GM12878 (cell line): ENCODE measurements around the gene EPB41L2. TPM values are rescaled to one million over a fixed set of nuclear protein-coding genes. Genes with fewer than 3 reads are reported as not detected.

Experiments used
- ATAC-seq: fragments of 200-7000 bp; cut with Tn5 transposase; 3 replicates; pipeline ENCODE4 v1.9.1; 2020; ENCODE audit warnings: mild to moderate bottlenecking, moderate library complexity
- BruUV-seq: library from RNA; stranded (reverse); fragments of 400-500 nt; replicated peaks from 2 replicates; lab custom pipeline; 2021; lab: Mats Ljungman, UMichigan
- CTCF ChIA-PET: fragments of 300-600 bp; sonication (Branson Sonifier 250); formaldehyde crosslinking; extraction: SDS; loops from one replicate; lab custom pipeline; 2021; ENCODE audit warnings: inconsistent platforms; lab: Yijun Ruan, JAX
- POLR2A ChIA-PET: fragments of 350-600 bp; formaldehyde crosslinking; extraction: SDS; loops from one replicate; lab custom pipeline; 2021; ENCODE audit warnings: inconsistent platforms; lab: Charles Lee
- RAD21 ChIA-PET: fragments of 300-600 bp; sonication (Branson Sonifier 250); formaldehyde crosslinking; loops from one replicate; lab custom pipeline; 2023; ENCODE audit warnings: antibody characterized with exemption; ENCODE audit not compliant: unreplicated experiment; lab: Charles Lee
- SMC1A ChIA-PET: fragments of 300-600 bp; sonication (Branson Sonifier 250); formaldehyde crosslinking; loops from one replicate; lab custom pipeline; 2023; ENCODE audit not compliant: unreplicated experiment, uncharacterized antibody; lab: Charles Lee
- DNase-seq: peaks from one replicate; pipeline ENCODE4 v3.0.0-alpha.2; 2011; ENCODE audit warnings: low read depth, low spot score
- FAIRE-seq: peaks from 3 replicates; lab custom pipeline; 2011; peaks lifted over from hg19 to GRCh38; lab: Jason Lieb, UNC
- H2AFZ ChIP-seq: 2 replicates; pipeline ENCODE4 v1.6.0; 2011; ENCODE audit warnings: low read depth, low read length, control low read depth; ENCODE audit not compliant: control insufficient read depth
- H3K27ac ChIP-seq: 2 replicates; pipeline ENCODE4 v1.5.1; 2011; ENCODE audit warnings: control low read depth; ENCODE audit not compliant: control insufficient read depth, insufficient read depth
- H3K27me3 ChIP-seq, 2 experiments: replicated peaks in 1 of 2; 2 replicates each; pipeline versions ENCODE4 v1.6.0 to v1.6.1; 2011; ENCODE audit warnings: low read length in 1 of 2; ENCODE audit not compliant: control insufficient read depth in 2 of 2, insufficient read depth in 2 of 2
- H3K36me3 ChIP-seq, 2 experiments: 2 replicates each; pipeline ENCODE4 v1.5.1; 2011; ENCODE audit warnings: low read length in 1 of 2; ENCODE audit not compliant: control insufficient read depth in 2 of 2, insufficient read depth in 2 of 2
- H3K4me1 ChIP-seq: 2 replicates; pipeline ENCODE4 v1.6.1; 2011; ENCODE audit warnings: mild to moderate bottlenecking, low read length, moderate library complexity, mixed read lengths; ENCODE audit not compliant: control insufficient read depth, insufficient read depth
- H3K4me2 ChIP-seq: 2 replicates; pipeline ENCODE4 v1.6.0; 2011; ENCODE audit warnings: control low read depth; ENCODE audit not compliant: control insufficient read depth, insufficient read depth
- H3K4me3 ChIP-seq: fragments of 200-600 bp; sonication (generic); 2 replicates; pipeline ENCODE4 v1.5.1; 2016
- H3K79me2 ChIP-seq: 2 replicates; pipeline ENCODE4 v1.6.0; 2011; ENCODE audit warnings: low read length; ENCODE audit not compliant: control insufficient read depth, insufficient read depth
- H3K9ac ChIP-seq: 2 replicates; pipeline ENCODE4 v1.8.0; 2011; ENCODE audit warnings: low read length, control low read depth, mixed read lengths; ENCODE audit not compliant: control insufficient read depth, insufficient read depth
- H3K9me3 ChIP-seq: replicated peaks from 3 replicates; pipeline ENCODE4 v1.5.1; 2011; ENCODE audit warnings: mild to moderate bottlenecking, low read length; ENCODE audit not compliant: control insufficient read depth, insufficient read depth
- H4K20me1 ChIP-seq: 2 replicates; pipeline ENCODE4 v1.6.0; 2011; ENCODE audit not compliant: control insufficient read depth, insufficient read depth
- CHD4 ChIP-seq: fragments of 200-600 bp; sonication (generic); IDR thresholded peaks from 2 replicates; pipeline ENCODE4 v1.6.1; 2016; ENCODE audit warnings: mild to moderate bottlenecking
- DPF2 ChIP-seq: fragments of 450-650 bp; IDR thresholded peaks from 2 replicates; pipeline ENCODE4 v1.6.1; 2017; ENCODE audit warnings: mild to moderate bottlenecking
- MXI1 ChIP-seq: fragments of 150-350 bp; IDR thresholded peaks from 2 replicates; pipeline ENCODE4 v1.6.1; 2011; ENCODE audit warnings: low read depth, mild to moderate bottlenecking, inconsistent platforms, low read length, improper control_type of control experiment
- TBL1XR1 ChIP-seq: IDR thresholded peaks from 2 replicates; pipeline ENCODE4 v1.6.1; 2012; ENCODE audit warnings: low read depth, low read length, improper control_type of control experiment
- TCF3 ChIP-seq: IDR thresholded peaks from 2 replicates; pipeline ENCODE4 v1.6.1; 2012; ENCODE audit warnings: low read depth, mild to moderate bottlenecking, low read length, borderline replicate concordance; ENCODE audit not compliant: insufficient read depth
- WGBS: methylation state at CpG from one replicate; pipeline ENCODE4 v1.1.6; 2016; ENCODE audit warnings: low lambda C conversion rate; ENCODE audit not compliant: insufficient replicate concordance, insufficient coverage; ENCODE audit errors: missing lambda C conversion rate; 5-methylcytosine and 5-hydroxymethylcytosine counted together
- in situ Hi-C: fragments of 300-500 bp; cut with MboI; formaldehyde crosslinking; loops from 9 replicates; pipeline ENCODE4 v1.14.3; 2018; ENCODE audit warnings: mixed read lengths
- intact Hi-C: fragments of 100-400 bp; cut with micrococcal nuclease; formaldehyde crosslinking; loops from one replicate; pipeline ENCODE4 v1.14.2; 2022; ENCODE audit not compliant: unreplicated experiment
- polyA plus RNA-seq, 11 experiments: library from polyadenylated mRNA; depleted of rRNA in 4 of 11; unstranded in 6 of 11; stranded (reverse) in 5 of 11; fragments of >200 nt; fragmentation: Nextera tagmentation in 4 of 11; fragmentation: Illumina TruSeq in 1 of 11; extraction: Ambion mirVana in 4 of 11; extraction: Trizol in 1 of 11; gene quantifications; 1 replicate in 1 of 11; 2 replicates in 10 of 11; pipeline versions ENCODE4 v1.2.1 to v1.2.3, GENCODE V29; 2011 to 2016; ENCODE audit warnings: inconsistent platforms in 2 of 11, missing spikeins in 2 of 11, low read depth in 1 of 11
- total RNA-seq, 4 experiments: library from RNA; depleted of rRNA in 3 of 4; stranded (reverse); fragments of >200 nt in 3 of 4; fragmentation: Illumina TruSeq in 1 of 4; extraction: Trizol in 1 of 4; gene quantifications; 2 replicates each; pipeline versions ENCODE4 v1.2.1 to v1.2.3, GENCODE V29; 2013 to 2021
- TF ChIP-seq, protein P1 (sequence below): fragments of 450-650 bp; IDR thresholded peaks from 2 replicates; pipeline ENCODE4 v1.6.1; 2017; ENCODE audit warnings: borderline replicate concordance
- TF ChIP-seq, protein P2 (sequence below): fragments of 450-650 bp; IDR thresholded peaks from 2 replicates; pipeline ENCODE4 v1.6.1; 2016; ENCODE audit warnings: mild to moderate bottlenecking
- TF ChIP-seq, protein P3 (sequence below): fragments of 450-650 bp; IDR thresholded peaks from 2 replicates; pipeline ENCODE4 v1.6.1; 2016; ENCODE audit warnings: mild to moderate bottlenecking, moderate library complexity, borderline replicate concordance
- TF ChIP-seq, protein P4 (sequence below): fragments of 450-650 bp; IDR thresholded peaks from 2 replicates; pipeline ENCODE4 v1.6.1; 2018; ENCODE audit warnings: mild to moderate bottlenecking, low read depth, moderate library complexity; ENCODE audit not compliant: partially characterized antibody

The EPB41L2 gene
- total and polyA plus RNA-seq, 10 of the 15 experiments (the other 5 are each of a cell fraction or from before 2014, with no cell fraction given) = 7.4 to 41.6 (median 19.0) TPM

DNA sequence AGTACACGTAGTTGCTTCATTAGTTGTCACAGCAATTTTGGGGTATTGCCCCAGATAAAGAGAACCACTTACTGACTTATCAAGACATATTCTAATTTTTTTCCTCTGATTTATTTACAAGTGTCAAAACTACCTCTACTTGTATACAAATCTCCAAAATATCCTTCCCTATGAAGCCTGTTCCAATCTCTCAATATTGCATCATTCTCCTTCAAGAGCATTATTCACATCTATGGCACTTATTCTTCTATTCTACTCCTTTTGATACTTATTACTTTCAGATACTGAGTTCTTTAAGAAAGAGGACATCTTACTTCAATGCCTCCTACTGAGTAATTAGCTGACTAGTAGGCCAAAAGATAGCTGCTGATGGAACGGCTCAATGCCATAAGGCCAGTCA lies 130.6 kb downstream of the EPB41L2 start:
- SMC1A ChIA-PET = interaction anchor here (1.2 to 1.5 kb wide), 2 partner anchors 9 to 34 kb away, joined by 4 read pairs; no protein-coding TSS in a partner anchor
- intact Hi-C loops = no loop called here
- TF ChIP-seq TBL1XR1 (no peak), DPF2 (no peak), TCF3 (no peak), MXI1 (no peak), CHD4 (no peak)
- TF ChIP-seq, protein P1, sequence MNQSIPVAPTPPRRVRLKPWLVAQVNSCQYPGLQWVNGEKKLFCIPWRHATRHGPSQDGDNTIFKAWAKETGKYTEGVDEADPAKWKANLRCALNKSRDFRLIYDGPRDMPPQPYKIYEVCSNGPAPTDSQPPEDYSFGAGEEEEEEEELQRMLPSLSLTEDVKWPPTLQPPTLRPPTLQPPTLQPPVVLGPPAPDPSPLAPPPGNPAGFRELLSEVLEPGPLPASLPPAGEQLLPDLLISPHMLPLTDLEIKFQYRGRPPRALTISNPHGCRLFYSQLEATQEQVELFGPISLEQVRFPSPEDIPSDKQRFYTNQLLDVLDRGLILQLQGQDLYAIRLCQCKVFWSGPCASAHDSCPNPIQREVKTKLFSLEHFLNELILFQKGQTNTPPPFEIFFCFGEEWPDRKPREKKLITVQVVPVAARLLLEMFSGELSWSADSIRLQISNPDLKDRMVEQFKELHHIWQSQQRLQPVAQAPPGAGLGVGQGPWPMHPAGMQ = no peak
- TF ChIP-seq, protein P2, sequence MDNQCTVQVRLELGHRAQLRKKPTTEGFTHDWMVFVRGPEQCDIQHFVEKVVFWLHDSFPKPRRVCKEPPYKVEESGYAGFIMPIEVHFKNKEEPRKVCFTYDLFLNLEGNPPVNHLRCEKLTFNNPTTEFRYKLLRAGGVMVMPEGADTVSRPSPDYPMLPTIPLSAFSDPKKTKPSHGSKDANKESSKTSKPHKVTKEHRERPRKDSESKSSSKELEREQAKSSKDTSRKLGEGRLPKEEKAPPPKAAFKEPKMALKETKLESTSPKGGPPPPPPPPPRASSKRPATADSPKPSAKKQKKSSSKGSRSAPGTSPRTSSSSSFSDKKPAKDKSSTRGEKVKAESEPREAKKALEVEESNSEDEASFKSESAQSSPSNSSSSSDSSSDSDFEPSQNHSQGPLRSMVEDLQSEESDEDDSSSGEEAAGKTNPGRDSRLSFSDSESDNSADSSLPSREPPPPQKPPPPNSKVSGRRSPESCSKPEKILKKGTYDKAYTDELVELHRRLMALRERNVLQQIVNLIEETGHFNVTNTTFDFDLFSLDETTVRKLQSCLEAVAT = no peak
- TF ChIP-seq, protein P3, sequence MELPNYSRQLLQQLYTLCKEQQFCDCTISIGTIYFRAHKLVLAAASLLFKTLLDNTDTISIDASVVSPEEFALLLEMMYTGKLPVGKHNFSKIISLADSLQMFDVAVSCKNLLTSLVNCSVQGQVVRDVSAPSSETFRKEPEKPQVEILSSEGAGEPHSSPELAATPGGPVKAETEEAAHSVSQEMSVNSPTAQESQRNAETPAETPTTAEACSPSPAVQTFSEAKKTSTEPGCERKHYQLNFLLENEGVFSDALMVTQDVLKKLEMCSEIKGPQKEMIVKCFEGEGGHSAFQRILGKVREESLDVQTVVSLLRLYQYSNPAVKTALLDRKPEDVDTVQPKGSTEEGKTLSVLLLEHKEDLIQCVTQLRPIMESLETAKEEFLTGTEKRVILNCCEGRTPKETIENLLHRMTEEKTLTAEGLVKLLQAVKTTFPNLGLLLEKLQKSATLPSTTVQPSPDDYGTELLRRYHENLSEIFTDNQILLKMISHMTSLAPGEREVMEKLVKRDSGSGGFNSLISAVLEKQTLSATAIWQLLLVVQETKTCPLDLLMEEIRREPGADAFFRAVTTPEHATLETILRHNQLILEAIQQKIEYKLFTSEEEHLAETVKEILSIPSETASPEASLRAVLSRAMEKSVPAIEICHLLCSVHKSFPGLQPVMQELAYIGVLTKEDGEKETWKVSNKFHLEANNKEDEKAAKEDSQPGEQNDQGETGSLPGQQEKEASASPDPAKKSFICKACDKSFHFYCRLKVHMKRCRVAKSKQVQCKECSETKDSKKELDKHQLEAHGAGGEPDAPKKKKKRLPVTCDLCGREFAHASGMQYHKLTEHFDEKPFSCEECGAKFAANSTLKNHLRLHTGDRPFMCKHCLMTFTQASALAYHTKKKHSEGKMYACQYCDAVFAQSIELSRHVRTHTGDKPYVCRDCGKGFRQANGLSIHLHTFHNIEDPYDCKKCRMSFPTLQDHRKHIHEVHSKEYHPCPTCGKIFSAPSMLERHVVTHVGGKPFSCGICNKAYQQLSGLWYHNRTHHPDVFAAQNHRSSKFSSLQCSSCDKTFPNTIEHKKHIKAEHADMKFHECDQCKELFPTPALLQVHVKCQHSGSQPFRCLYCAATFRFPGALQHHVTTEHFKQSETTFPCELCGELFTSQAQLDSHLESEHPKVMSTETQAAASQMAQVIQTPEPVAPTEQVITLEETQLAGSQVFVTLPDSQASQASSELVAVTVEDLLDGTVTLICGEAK = no peak
- TF ChIP-seq, protein P4, sequence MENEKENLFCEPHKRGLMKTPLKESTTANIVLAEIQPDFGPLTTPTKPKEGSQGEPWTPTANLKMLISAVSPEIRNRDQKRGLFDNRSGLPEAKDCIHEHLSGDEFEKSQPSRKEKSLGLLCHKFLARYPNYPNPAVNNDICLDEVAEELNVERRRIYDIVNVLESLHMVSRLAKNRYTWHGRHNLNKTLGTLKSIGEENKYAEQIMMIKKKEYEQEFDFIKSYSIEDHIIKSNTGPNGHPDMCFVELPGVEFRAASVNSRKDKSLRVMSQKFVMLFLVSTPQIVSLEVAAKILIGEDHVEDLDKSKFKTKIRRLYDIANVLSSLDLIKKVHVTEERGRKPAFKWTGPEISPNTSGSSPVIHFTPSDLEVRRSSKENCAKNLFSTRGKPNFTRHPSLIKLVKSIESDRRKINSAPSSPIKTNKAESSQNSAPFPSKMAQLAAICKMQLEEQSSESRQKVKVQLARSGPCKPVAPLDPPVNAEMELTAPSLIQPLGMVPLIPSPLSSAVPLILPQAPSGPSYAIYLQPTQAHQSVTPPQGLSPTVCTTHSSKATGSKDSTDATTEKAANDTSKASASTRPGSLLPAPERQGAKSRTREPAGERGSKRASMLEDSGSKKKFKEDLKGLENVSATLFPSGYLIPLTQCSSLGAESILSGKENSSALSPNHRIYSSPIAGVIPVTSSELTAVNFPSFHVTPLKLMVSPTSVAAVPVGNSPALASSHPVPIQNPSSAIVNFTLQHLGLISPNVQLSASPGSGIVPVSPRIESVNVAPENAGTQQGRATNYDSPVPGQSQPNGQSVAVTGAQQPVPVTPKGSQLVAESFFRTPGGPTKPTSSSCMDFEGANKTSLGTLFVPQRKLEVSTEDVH = no peak
- TF ChIP-seq, all 136 proteins: peak for 0
- no TSS peak for BruUV-seq
- no peak overlapping the region for H3K27ac ChIP-seq
- in situ Hi-C loops = no loop called here
- no peaks in the 10 kb centered on the region for H3K27me3 ChIP-seq
- H3K9ac ChIP-seq = no peak overlapping the region
- peaks cover 1% of the 10 kb centered on the region; the same call in 1 of the 2 replicates for H3K79me2 ChIP-seq
- no peak overlapping the region for H3K4me3 ChIP-seq
- no peaks in the 10 kb centered on the region for H4K20me1 ChIP-seq
- ATAC-seq = no peak
- H2AFZ ChIP-seq = no peak overlapping the region
- H3K4me1 ChIP-seq = no peaks in the 10 kb centered on the region
- no peak for DNase-seq
- H3K4me2 ChIP-seq = no peak overlapping the region
- H3K36me3 ChIP-seq = no peaks in the 10 kb centered on the region; a peak in 1 of 4 replicates
- WGBS = 91% methylated on average over 2 of the region's 2 CpGs
- RAD21 ChIA-PET = no interaction called here
- no peak for FAIRE-seq
- no peaks in the 10 kb centered on the region for H3K9me3 ChIP-seq
- POLR2A ChIA-PET = no interaction called here
- CTCF ChIA-PET = no interaction called here
